NCI-H82 treated with DMSO at 0.1 percent for 48 hours (cell line): ENCODE measurements around the gene RANBP9.

Experiments
- DNase-seq: peaks from one replicate; lab custom pipeline; 2025; ENCODE audit not compliant: unreplicated experiment; lab: John Stamatoyannopoulos, UW

Gene RANBP9

DNA sequence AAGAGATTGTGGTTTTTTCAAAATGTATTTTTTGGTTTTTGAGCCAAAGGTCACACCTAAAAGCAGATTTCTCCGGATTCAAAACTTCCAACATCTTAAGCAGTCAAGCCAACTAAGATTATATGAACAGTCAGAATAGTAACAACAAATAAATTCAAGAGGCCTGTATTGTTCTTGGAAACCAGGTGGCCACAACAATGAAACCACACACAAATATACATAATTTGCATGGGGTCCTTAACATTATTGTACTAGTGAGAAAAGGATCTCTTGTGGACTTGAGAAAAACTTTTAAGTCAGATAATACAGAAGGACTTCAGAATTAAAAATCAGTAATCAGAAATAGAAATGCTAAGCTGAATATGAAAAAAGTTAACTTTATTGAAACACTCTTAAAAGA is 55.9 kb downstream of the RANBP9 start:
- no peak for DNase-seq

GRCh38 chr6:13654496-13654895 is 57.1 kb downstream of the RANBP9 start:
- DNase-seq, result no peak

GRCh38 chr6:13653296-13653695 is 58.3 kb downstream of the RANBP9 start:
- DNase-seq, result no peak

- no peak for DNase-seq
Observed at GRCh38 chr6:13649393-13649792, 62.2 kb downstream of the RANBP9 start.

DNA sequence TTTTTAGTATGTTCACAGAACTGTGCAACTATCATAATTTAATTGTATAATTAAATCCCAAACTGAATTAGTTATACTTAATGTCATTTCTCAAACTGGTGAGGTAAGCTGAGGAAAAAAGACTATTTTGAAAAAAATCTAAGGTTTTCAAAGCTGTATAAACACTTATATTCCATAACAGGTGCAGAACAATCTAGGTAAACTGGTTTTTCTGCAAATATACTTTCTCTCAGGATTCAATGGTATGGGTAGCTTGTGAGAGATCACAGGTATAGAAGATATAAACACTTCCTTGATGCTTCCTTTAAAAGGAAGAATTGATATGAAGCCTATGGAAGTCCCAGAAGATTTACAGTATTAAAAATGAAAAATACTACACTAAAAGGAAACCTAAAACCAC is 62.8 kb downstream of the RANBP9 start:
- DNase-seq, result no peak

- no peak for DNase-seq
Observed at GRCh38 chr6:13643125-13643524, 68.5 kb downstream of the RANBP9 start.

GRCh38 chr6:13641315-13641714 is 70.3 kb downstream of the RANBP9 start:
- DNase-seq, result no peak

GRCh38 chr6:13638626-13639025 is 73.0 kb downstream of the RANBP9 start:
- DNase-seq, result no peak

DNA sequence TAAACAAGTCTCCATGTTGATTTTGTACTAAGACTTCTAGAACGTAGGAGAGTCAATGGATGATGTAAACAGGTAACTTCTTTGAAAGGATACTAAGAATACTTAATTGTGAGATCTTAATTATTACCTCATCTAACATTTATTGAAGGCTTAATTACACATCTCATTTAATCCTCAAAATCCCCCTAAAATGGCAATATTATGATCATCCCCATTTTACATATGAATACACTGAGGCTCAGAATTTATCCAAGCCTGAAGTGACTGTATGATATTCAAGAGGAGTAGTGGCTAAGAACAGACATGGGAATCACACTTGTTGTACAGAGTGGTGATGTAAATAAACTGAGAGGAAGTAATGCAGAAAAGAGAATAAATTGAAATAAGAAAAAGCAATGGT is 73.6 kb downstream of the RANBP9 start:
- DNase-seq, result no peak

DNA sequence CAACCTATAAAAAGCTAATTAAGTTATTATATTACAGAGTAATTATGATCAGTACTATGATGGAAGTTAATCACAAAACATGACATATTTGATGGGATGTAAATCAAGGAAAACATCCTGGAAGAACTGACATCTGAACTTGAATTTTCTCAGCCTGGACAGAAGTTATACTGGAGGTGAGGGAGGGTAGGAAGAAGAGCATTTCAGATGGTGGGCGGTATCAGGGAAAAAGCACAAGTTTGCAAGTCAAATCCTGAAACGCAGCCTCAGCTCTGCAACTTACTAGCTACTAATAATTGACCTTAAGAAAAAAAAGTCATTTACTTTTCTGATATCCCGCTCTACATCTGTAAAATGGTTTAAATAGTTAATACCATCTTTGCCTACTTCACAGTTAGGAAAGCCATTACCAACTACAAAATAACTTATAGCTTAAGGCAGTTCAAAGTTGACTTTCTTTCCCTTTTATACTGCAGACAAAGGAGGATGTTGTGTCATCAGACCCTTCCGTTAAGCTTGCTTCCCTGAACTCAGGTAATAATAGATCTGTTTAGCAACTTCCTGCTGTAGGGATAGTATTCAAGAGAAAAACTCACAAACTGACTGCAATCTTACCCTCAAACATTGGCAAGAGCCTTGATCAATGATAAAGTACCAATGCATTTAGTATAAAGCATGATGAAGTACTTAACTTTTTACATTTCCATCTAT is 75.5 kb downstream of the RANBP9 start:
- no peak for DNase-seq

- no peak for DNase-seq
Observed at GRCh38 chr6:13633343-13633742, 78.3 kb downstream of the RANBP9 start.

DNA sequence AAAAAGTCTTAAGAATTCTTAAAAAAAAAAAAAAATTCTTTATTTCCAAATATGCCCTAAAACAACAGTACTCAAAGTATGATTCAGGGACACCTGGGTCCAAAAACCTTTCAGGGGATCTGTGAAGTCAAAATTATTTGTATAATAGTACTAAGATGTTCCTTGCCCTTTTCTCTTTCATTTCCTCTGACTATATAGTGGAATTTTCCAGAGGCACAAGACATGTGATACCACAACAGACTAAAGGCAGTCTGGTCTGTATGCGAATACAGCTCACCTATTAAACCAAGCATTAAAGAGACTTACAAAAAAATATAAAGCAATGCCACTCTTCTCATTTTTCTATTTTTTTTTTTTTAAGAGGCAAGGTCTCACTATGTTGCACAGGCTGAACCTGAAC is 81.1 kb downstream of the RANBP9 start:
- DNase-seq, result no peak

GRCh38 chr6:13629459-13630116 is 82.0 kb downstream of the RANBP9 start:
- no peak for DNase-seq

GRCh38 chr6:13624871-13625288 is 86.8 kb downstream of the RANBP9 start:
- peak; percentile 7 for DNase-seq

GRCh38 chr6:13617066-13617465 is 94.6 kb downstream of the RANBP9 start:
- DNase-seq, result no peak

DNA sequence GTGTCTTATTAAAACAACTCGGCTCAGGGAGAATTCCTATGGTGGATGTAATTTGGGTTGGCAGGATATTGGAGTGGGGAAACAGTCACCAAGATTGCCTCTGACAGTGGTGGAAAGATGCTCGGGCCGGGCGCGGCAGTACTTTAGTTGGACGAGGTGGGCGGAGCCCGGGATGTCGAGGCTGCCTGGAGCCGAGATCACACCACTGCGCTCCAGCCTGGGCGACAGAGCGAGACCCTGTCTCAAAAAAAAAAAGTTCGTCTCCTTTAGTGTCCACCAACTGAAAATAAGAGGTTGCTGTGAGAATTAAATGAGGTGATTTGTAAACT is 95.9 kb downstream of the RANBP9 start:
- no peak for DNase-seq

DNA sequence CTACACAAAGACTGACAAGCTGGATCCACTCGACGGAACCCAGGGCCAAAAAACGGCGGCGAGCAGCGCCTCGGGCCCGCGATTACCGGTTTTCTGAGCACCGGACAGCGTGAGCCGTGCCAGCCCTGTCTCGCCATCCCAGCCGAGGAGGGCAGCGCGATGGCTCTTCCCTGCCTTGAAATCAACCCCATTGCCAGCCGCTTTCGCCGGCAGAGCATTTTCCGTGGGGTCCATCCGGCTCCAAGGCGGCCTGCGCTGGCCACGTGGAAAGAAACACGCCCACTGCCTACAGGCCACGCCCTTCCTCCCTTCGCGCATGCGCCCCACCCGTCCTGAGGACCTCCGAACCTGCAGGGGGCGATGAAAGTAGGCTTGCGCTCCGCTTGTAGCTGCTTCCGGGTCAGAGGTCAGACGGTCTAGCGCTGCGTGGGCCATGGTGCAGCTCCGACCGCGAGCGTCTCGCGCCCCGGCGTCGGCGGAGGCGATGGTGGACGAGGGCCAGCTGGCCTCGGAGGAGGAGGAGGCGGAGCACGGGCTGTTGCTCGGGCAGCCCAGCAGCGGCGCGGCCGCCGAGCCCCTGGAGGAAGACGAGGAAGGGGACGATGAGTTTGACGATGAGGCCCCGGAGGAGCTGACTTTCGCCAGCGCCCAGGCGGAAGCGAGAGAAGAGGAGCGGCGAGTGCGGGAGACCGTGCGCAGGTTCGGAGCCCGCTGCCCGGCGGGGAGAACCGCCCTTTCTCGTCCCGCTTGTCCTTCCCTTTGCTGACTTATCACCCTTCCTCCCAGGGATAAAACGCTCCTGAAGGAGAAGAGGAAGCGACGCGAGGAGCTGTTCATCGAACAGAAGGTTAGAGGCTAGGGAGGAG is 96.5 kb downstream of the RANBP9 start, which contains the start of gene NOL7:
Gene NOL7, plus strand, starts transcription at position 410 of the 866 bp plus-strand sequence. Its CDS starts 24 bp downstream, at position 434.
- DNase-seq, result peak; percentile 90

DNA sequence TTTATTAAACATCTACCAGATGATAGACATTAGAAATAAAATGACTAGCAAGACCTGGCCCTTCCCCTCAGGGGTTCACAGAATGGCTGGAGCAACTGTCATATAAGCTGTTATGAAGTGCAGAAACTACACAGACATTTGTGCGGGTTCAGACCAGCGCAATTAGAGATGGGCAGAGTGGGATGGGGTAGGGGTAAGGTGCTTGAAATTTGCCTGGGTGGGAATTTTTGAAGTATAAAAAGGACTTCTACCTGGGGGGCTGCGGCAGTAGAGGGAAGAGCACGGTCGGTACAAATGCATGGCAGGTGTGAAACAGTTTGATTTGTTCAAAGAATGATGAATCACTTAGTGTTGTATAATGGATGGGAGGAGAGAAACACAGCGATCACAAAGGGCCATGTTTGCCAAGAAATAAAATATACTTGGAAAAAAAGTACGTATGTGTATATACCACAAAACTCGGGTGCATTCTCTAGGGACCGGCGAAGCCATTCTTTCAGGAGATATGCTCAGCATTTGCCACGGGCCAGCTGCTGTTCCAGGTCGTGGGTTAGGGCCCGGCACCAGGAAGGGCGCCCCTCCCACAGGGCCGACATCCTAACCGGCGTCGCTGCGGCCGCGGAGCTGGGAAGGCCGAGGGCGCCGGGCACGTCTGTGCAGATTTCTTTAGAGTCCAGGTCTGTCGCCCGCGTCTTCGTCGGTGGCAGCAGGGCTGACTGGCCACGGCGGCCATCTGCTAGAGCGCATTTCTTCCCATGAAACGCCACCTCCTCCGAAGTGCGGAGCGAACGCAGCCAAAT is 97.3 kb downstream of the RANBP9 start:
- no peak for DNase-seq

GRCh38 chr6:13613029-13613594 is 98.5 kb downstream of the RANBP9 start:
- DNase-seq, result no peak

DNA sequence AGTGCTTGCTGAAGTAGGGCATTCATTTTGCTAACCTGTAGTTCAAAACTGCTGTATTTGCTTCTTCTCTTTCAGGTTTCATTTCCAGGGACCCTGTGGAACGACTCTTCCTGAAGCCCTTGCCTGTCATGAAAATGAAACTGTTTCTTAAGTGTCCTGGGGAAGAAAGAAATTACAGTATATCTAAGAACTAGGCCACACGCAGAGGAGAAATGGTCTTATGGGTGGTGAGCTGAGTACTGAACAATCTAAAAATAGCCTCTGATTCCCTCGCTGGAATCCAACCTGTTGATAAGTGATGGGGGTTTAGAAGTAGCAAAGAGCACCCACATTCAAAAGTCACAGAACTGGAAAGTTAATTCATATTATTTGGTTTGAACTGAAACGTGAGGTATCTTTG is 99.9 kb downstream of the RANBP9 start:
- no peak for DNase-seq

DNA sequence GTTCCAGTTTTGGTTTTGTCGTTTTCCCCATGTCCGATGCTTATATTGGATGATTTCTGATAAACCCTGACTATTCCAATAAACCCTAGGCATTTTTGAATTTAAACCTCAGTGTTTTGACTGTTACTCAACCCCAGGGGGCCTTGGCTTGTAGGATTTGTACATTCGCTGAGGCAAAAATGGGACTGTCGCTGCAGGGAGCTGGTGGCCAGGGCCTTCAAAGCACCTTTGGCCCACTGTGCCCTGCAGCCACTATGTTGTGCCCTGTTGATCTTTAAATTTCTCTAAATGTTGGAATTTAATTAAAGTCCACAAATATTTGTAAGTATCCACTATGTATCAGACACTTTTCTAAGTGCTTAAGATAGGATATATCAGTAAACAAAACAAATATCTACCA is 106.0 kb downstream of the RANBP9 start:
- DNase-seq, result no peak
